Small intestine (tissue), 7 donors: ENCODE results near the gene PHF11. TPM values are rescaled to one million over a fixed set of nuclear protein-coding genes. Genes with fewer than 3 reads are reported as not detected.

Experiments
- DNase-seq, 2 donors: peaks; one replicate each; pipeline versions ENCODE4 v3.0.0 to v3.0.0-alpha.2; 2013
- FAIRE-seq: peaks from 2 replicates; lab custom pipeline; 2012; peaks lifted over from hg19 to GRCh38; lab: Jason Lieb, UNC
- H3K27ac ChIP-seq, 3 donors: one replicate each; pipeline ENCODE4 v1.5.1; 2013; ENCODE audit warnings: low read length in 2 of 3, mild to moderate bottlenecking in 2 of 3, control low read depth in 1 of 3, inconsistent platforms in 1 of 3, low read depth in 1 of 3, moderate library complexity in 1 of 3
- H3K27me3 ChIP-seq, 3 donors: one replicate each; pipeline ENCODE4 v1.6.1; 2013; ENCODE audit warnings: low read length in 3 of 3, inconsistent platforms in 1 of 3; ENCODE audit not compliant: control insufficient read depth in 3 of 3, insufficient read depth in 3 of 3
- H3K36me3 ChIP-seq, 3 donors: one replicate each; pipeline ENCODE4 v1.6.1; 2013; ENCODE audit warnings: low read length in 3 of 3, inconsistent platforms in 1 of 3, low read depth in 1 of 3, mild to moderate bottlenecking in 1 of 3, moderate library complexity in 1 of 3; ENCODE audit not compliant: control insufficient read depth in 3 of 3, insufficient read depth in 2 of 3
- H3K4me1 ChIP-seq, 3 donors: one replicate each; pipeline ENCODE4 v1.6.1; 2013; ENCODE audit warnings: low read length in 2 of 3, inconsistent platforms in 1 of 3, low read depth in 1 of 3, mild to moderate bottlenecking in 1 of 3, moderate library complexity in 1 of 3; ENCODE audit not compliant: control insufficient read depth in 3 of 3, insufficient read depth in 2 of 3
- H3K4me3 ChIP-seq, 3 donors: one replicate each; pipeline ENCODE4 v1.5.1; 2013; ENCODE audit warnings: low read length in 3 of 3, control low read depth in 1 of 3, inconsistent platforms in 1 of 3, low read depth in 1 of 3, mild to moderate bottlenecking in 1 of 3, moderate library complexity in 1 of 3
- H3K9me3 ChIP-seq, 2 donors: one replicate each; pipeline ENCODE4 v1.6.1; 2013; ENCODE audit warnings: low read depth in 1 of 2, low read length in 1 of 2; ENCODE audit not compliant: control insufficient read depth in 2 of 2, insufficient read depth in 1 of 2
- WGBS, 3 donors: extraction: QIAGEN DNeasy Blood & Tissue Kit; methylation state at CpG; one replicate each; pipeline ENCODE4 v1.1.7; 2013; 5-methylcytosine and 5-hydroxymethylcytosine counted together
- polyA plus RNA-seq, 4 donors: library from polyadenylated mRNA; stranded (reverse) in 3 of 4; unstranded in 1 of 4; fragments of 200-250 nt in 3 of 4; fragments of 120-200 nt in 1 of 4; gene quantifications; one replicate each; pipeline versions ENCODE4 v1.2.1 to v1.2.3, GENCODE V29; 2013
- donor health status: healthy with polysubstance abuse.
- donor health status: control.
- donor health status: control.
- donor health status: Bipolar disorder and iron deficiency.
- donor health status: healthy.

Gene PHF11
- polyA plus RNA-seq, 4 donors, result 32.0 to 94.4 (median 50.1) TPM

GRCh38 chr13:49528161-49528560, 32.4 kb downstream of the PHF11 start:
- WGBS, 3 donors, result 65 to 79% (median 76%) methylated on average over 1 of the region's 1 CpG
- H3K27ac ChIP-seq, result no peak overlapping the region
- no peak overlapping the region for H3K4me3 ChIP-seq
- H3K36me3 ChIP-seq, result peaks cover 3 to 12% (median 5%) of the 10 kb centered on the region in 3 donors
- DNase-seq (no peak), FAIRE-seq (no peak)
- no peaks in the 10 kb centered on the region for H3K9me3 ChIP-seq
- H3K27me3 ChIP-seq, result no peaks in the 10 kb centered on the region
- peaks cover 0 to 3% (median 0%) of the 10 kb centered on the region in 3 donors for H3K4me1 ChIP-seq

GRCh38 chr13:49530457-49530856, 34.7 kb downstream of the PHF11 start:
- no peaks in the 10 kb centered on the region for H3K27me3 ChIP-seq
- DNase-seq, result no peak
- H3K36me3 ChIP-seq, result peaks cover 2 to 8% (median 6%) of the 10 kb centered on the region in 3 donors
- 81 to 91% (median 84%) methylated on average over 7 of the region's 7 CpGs for WGBS, 3 donors
- H3K4me3 ChIP-seq, result no peak overlapping the region
- no peaks in the 10 kb centered on the region for H3K9me3 ChIP-seq
- no peak for FAIRE-seq
- no peak overlapping the region for H3K27ac ChIP-seq
- peaks cover 0 to 3% (median 0%) of the 10 kb centered on the region in 3 donors for H3K4me1 ChIP-seq

GRCh38 chr13:49532593-49532992, 36.8 kb downstream of the PHF11 start:
- 72 to 96% (median 94%) methylated on average over 1 of the region's 1 CpG for WGBS, 3 donors
- no peak for FAIRE-seq
- H3K36me3 ChIP-seq, result peaks cover 0 to 7% (median 0%) of the 10 kb centered on the region in 3 donors
- no peak overlapping the region for H3K4me3 ChIP-seq
- H3K9me3 ChIP-seq, result no peaks in the 10 kb centered on the region
- no peak overlapping the region for H3K27ac ChIP-seq
- H3K4me1 ChIP-seq, result peaks cover 0 to 3% (median 0%) of the 10 kb centered on the region in 3 donors
- no peaks in the 10 kb centered on the region for H3K27me3 ChIP-seq
- no peak for DNase-seq

GRCh38 chr13:49533011-49533410, 37.3 kb downstream of the PHF11 start:
- no peak for DNase-seq
- no peak overlapping the region for H3K27ac ChIP-seq
- H3K4me1 ChIP-seq, result peaks cover 0 to 3% (median 0%) of the 10 kb centered on the region in 3 donors
- no peaks in the 10 kb centered on the region for H3K27me3 ChIP-seq
- no peaks in the 10 kb centered on the region for H3K9me3 ChIP-seq
- peaks cover 0 to 7% (median 0%) of the 10 kb centered on the region in 3 donors for H3K36me3 ChIP-seq
- peak; percentile 19 for FAIRE-seq
- H3K4me3 ChIP-seq, result no peak overlapping the region

- Histone ChIP-seq H3K27ac (no peak overlapping the region), H3K4me3 (no peak overlapping the region), H3K4me1 (peaks cover 0 to 3% (median 0%) of the 10 kb centered on the region in 3 donors), H3K36me3 (peaks cover 0 to 5% (median 0%) of the 10 kb centered on the region in 3 donors), H3K9me3 (no peaks in the 10 kb centered on the region), H3K27me3 (no peaks in the 10 kb centered on the region)
- DNase-seq (no peak), FAIRE-seq (no peak)
- 65 to 84% (median 76%) methylated on average over 7 of the region's 7 CpGs for WGBS, 3 donors
Observed at GRCh38 chr13:49533591-49534269, 38.0 kb downstream of the PHF11 start.

- FAIRE-seq, result no peak
Observed at GRCh38 chr13:49536144-49536873, 40.6 kb downstream of the PHF11 start.

GRCh38 chr13:49538404-49538803, 42.7 kb downstream of the PHF11 start:
- H3K36me3 ChIP-seq, result peaks cover 4 to 7% (median 5%) of the 10 kb centered on the region in 3 donors
- no peaks in the 10 kb centered on the region for H3K27me3 ChIP-seq
- DNase-seq, result no peak
- H3K4me3 ChIP-seq, result no peak overlapping the region
- no peak for FAIRE-seq
- WGBS, 3 donors, result 90 to 91% (median 90%) methylated on average over 2 of the region's 2 CpGs
- H3K4me1 ChIP-seq, result no peaks in the 10 kb centered on the region
- H3K9me3 ChIP-seq, result no peaks in the 10 kb centered on the region
- H3K27ac ChIP-seq, result no peak overlapping the region

More at GRCh38 chr13:49536144-49536873, 40.6 kb downstream of the PHF11 start:
- Histone ChIP-seq H3K36me3 (peaks cover 2 to 7% (median 4%) of the 10 kb centered on the region in 3 donors), H3K27ac (no peak overlapping the region), H3K27me3 (no peaks in the 10 kb centered on the region), H3K4me3 (no peak overlapping the region), H3K9me3 (no peaks in the 10 kb centered on the region), H3K4me1 (peaks cover 0 to 3% (median 0%) of the 10 kb centered on the region in 3 donors)
- DNase-seq, result peak; percentile 47 to 54
- 61 to 63% (median 61%) methylated on average over 7 of the region's 7 CpGs for WGBS, 3 donors

GRCh38 chr13:49539313-49539712, 43.6 kb downstream of the PHF11 start:
- no peaks in the 10 kb centered on the region for H3K27me3 ChIP-seq
- H3K4me1 ChIP-seq, result no peaks in the 10 kb centered on the region
- WGBS, 3 donors, result 75 to 91% (median 77%) methylated on average over 5 of the region's 5 CpGs
- no peak overlapping the region for H3K27ac ChIP-seq
- H3K36me3 ChIP-seq, result peaks cover 3 to 8% (median 5%) of the 10 kb centered on the region in 3 donors
- FAIRE-seq (no peak), DNase-seq (no peak)
- H3K4me3 ChIP-seq, result no peak overlapping the region
- no peaks in the 10 kb centered on the region for H3K9me3 ChIP-seq
